ENCODE measurements around the gene KCNQ1.

Gene KCNQ1

GRCh38 chr11:2460540-2461252 is 15.9 kb downstream of the KCNQ1 start:
- Histone ChIP-seq H3K36me3 (ENCODE audit: control insufficient read depth in 1 of 2, insufficient read depth in 2 of 2, low read length in 2 of 2) (no peaks in the 10 kb centered on the region), H3K9me3 (ENCODE audit: control insufficient read depth in 1 of 2, low read length in 2 of 2) (no peaks in the 10 kb centered on the region), H3K27me3 (ENCODE audit: low read depth, low read length) (no peaks in the 10 kb centered on the region), H3K4me1 (ENCODE audit: control insufficient read depth in 1 of 2, insufficient read depth in 2 of 2, low read length in 2 of 2) (no peaks in the 10 kb centered on the region), H3K27ac (ENCODE audit: low read length) (no peak overlapping the region), H3K4me3 (ENCODE audit: low read depth in 1 of 2, low read length in 2 of 2) (no peak overlapping the region)

GRCh38 chr11:2461253-2461955 is 16.6 kb downstream of the KCNQ1 start:
- Histone ChIP-seq H3K9me3 (ENCODE audit: control insufficient read depth in 1 of 2, low read length in 2 of 2) (no peaks in the 10 kb centered on the region), H3K36me3 (ENCODE audit: control insufficient read depth in 1 of 2, insufficient read depth in 2 of 2, low read length in 2 of 2) (no peaks in the 10 kb centered on the region), H3K27me3 (ENCODE audit: low read depth, low read length) (no peaks in the 10 kb centered on the region), H3K4me1 (ENCODE audit: control insufficient read depth in 1 of 2, insufficient read depth in 2 of 2, low read length in 2 of 2) (no peaks in the 10 kb centered on the region), H3K27ac (ENCODE audit: low read length) (no peak overlapping the region), H3K4me3 (ENCODE audit: low read depth in 1 of 2, low read length in 2 of 2) (no peak overlapping the region)

- H3K27me3 ChIP-seq (ENCODE audit: low read depth, low read length) = no peaks in the 10 kb centered on the region
- no peak overlapping the region for H3K27ac ChIP-seq (ENCODE audit: low read length)
- H3K4me3 ChIP-seq (ENCODE audit: low read depth in 1 of 2, low read length in 2 of 2) = no peak overlapping the region
- H3K36me3 ChIP-seq (ENCODE audit: control insufficient read depth in 1 of 2, insufficient read depth in 2 of 2, low read length in 2 of 2) = no peaks in the 10 kb centered on the region
- H3K9me3 ChIP-seq (ENCODE audit: control insufficient read depth in 1 of 2, low read length in 2 of 2) = no peaks in the 10 kb centered on the region
- no peaks in the 10 kb centered on the region for H3K4me1 ChIP-seq (ENCODE audit: control insufficient read depth in 1 of 2, insufficient read depth in 2 of 2, low read length in 2 of 2)
Observed at GRCh38 chr11:2461956-2462542, 17.2 kb downstream of the KCNQ1 start.

- H3K27ac ChIP-seq (ENCODE audit: low read length) = peak overlapping the region; percentile 31
- H3K36me3 ChIP-seq (ENCODE audit: control insufficient read depth in 1 of 2, insufficient read depth in 2 of 2, low read length in 2 of 2) = no peaks in the 10 kb centered on the region
- H3K4me1 ChIP-seq (ENCODE audit: control insufficient read depth in 1 of 2, insufficient read depth in 2 of 2, low read length in 2 of 2) = no peaks in the 10 kb centered on the region
- H3K4me3 ChIP-seq (ENCODE audit: low read depth in 1 of 2, low read length in 2 of 2) = no peak overlapping the region
- H3K9me3 ChIP-seq (ENCODE audit: control insufficient read depth in 1 of 2, low read length in 2 of 2) = no peaks in the 10 kb centered on the region
- no peaks in the 10 kb centered on the region for H3K27me3 ChIP-seq (ENCODE audit: low read depth, low read length)
Observed at GRCh38 chr11:2462543-2462985, 17.8 kb downstream of the KCNQ1 start.

DNA sequence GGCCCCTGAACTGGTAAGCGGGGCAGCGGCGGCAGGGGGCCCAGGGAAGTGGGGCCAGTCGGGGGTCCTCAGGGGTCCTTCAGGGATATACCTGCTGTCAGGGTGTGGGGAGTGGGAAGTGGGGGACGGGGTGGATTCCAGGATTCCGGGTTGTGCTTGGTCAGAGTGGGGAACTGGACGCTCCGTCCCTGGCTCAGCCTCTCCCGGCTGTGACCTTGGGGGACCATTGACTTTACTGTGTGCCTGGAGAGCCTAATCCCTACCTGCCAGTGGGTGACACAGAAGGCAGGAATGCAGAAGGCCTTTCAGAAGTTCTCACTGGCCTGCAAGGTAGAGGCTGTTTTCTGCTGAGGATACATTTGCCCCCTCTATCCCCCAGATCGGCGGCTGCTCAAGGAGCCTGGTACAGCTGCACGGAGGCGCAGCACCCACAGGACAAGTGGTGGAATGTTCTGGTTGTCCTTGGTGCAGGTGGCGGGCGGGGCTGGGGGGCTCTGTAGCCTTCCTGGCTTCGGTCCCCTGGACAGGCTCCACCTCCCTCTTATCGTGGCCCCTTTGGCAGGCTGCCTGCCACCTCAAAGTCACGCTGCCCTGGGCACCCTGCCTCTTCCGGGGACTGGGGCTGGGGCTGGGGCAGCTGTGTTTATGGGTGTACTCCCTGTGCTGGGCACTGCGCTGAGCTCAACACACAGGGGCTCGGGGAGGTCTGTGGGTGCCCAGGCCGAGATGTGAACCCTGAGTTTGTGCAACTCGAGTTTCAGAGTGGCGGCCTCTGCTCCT is 18.4 kb downstream of the KCNQ1 start:
- Histone ChIP-seq H3K27me3 (ENCODE audit: low read depth, low read length) (no peaks in the 10 kb centered on the region), H3K27ac (ENCODE audit: low read length) (peak overlapping the region; percentile 31), H3K4me3 (ENCODE audit: low read depth in 1 of 2, low read length in 2 of 2) (no peak overlapping the region), H3K36me3 (ENCODE audit: control insufficient read depth in 1 of 2, insufficient read depth in 2 of 2, low read length in 2 of 2) (no peaks in the 10 kb centered on the region), H3K4me1 (ENCODE audit: control insufficient read depth in 1 of 2, insufficient read depth in 2 of 2, low read length in 2 of 2) (no peaks in the 10 kb centered on the region), H3K9me3 (ENCODE audit: control insufficient read depth in 1 of 2, low read length in 2 of 2) (no peaks in the 10 kb centered on the region)

DNA sequence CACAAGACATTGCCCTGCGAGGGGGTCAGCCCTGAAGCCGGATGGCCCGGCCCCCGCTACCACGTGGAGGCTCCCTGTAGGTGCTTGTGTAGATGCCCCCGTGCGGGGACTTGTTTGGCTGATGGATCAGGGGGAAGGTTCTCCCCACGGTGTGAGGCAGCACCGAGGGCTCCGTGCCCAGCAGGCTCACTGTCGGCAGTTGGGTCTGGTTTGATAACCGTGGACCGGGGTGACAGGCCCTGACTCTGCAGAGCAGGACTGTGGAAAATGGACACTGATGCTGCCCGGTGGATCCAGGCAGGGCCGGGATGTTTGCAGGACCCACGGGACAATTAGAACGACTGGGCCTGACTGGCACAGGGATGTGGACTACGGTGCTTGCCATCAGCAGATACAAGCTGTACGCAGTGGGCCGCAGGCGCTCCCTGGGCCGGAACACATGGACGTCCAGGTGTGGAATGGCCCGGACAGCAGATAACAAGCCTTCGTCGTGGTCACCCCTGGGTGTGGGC is 19.0 kb downstream of the KCNQ1 start:
- no peaks in the 10 kb centered on the region for H3K4me1 ChIP-seq (ENCODE audit: control insufficient read depth in 1 of 2, insufficient read depth in 2 of 2, low read length in 2 of 2)
- H3K27ac ChIP-seq (ENCODE audit: low read length) = no peak overlapping the region

DNA sequence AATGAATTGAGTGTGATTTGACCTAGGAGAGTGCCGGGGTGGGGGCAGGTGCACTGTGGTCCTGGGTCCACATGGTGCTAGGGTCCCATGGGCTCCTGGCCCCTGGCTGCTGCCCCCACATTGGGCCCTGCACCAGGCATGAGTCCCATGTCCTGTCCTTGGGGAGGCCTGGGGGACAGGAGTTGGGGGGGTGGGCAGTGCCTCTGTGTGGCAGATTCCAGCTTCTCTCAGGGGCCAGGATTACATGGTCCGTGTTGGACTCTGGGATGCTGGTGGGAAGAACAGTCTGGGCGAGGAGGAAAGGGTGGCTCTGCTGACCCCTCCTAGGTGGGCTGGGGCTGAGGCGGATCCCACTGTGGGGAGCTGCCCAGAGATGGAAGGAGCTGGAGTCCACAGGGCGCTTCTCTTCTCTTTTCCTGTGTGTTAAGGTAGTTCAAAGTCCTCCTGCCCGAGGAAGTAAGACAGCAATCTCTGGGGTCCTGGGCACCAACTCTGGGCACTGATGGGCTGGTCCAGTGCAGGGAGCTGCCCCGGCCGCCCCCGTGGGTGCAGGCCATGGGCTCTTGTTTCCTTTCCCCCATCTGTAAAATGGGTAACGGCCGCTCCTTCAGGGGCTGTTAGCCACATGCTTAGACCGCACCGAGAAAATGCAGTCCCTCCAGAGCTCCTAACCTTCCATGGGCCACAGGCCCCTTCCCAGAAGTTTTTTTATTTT is 19.8 kb downstream of the KCNQ1 start:
- Histone ChIP-seq H3K4me1 (ENCODE audit: control insufficient read depth in 1 of 2, insufficient read depth in 2 of 2, low read length in 2 of 2) (no peaks in the 10 kb centered on the region), H3K36me3 (ENCODE audit: control insufficient read depth in 1 of 2, insufficient read depth in 2 of 2, low read length in 2 of 2) (no peaks in the 10 kb centered on the region), H3K4me3 (ENCODE audit: low read depth in 1 of 2, low read length in 2 of 2) (no peak overlapping the region), H3K27me3 (ENCODE audit: low read depth, low read length) (no peaks in the 10 kb centered on the region), H3K27ac (ENCODE audit: low read length) (no peak overlapping the region), H3K9me3 (ENCODE audit: control insufficient read depth in 1 of 2, low read length in 2 of 2) (no peaks in the 10 kb centered on the region)

More for the DNA sequence above, 19.0 kb downstream of the KCNQ1 start:
- Histone ChIP-seq H3K27me3 (ENCODE audit: low read depth, low read length) (no peaks in the 10 kb centered on the region), H3K9me3 (ENCODE audit: control insufficient read depth in 1 of 2, low read length in 2 of 2) (no peaks in the 10 kb centered on the region), H3K4me3 (ENCODE audit: low read depth in 1 of 2, low read length in 2 of 2) (no peak overlapping the region), H3K36me3 (ENCODE audit: control insufficient read depth in 1 of 2, insufficient read depth in 2 of 2, low read length in 2 of 2) (no peaks in the 10 kb centered on the region)

DNA sequence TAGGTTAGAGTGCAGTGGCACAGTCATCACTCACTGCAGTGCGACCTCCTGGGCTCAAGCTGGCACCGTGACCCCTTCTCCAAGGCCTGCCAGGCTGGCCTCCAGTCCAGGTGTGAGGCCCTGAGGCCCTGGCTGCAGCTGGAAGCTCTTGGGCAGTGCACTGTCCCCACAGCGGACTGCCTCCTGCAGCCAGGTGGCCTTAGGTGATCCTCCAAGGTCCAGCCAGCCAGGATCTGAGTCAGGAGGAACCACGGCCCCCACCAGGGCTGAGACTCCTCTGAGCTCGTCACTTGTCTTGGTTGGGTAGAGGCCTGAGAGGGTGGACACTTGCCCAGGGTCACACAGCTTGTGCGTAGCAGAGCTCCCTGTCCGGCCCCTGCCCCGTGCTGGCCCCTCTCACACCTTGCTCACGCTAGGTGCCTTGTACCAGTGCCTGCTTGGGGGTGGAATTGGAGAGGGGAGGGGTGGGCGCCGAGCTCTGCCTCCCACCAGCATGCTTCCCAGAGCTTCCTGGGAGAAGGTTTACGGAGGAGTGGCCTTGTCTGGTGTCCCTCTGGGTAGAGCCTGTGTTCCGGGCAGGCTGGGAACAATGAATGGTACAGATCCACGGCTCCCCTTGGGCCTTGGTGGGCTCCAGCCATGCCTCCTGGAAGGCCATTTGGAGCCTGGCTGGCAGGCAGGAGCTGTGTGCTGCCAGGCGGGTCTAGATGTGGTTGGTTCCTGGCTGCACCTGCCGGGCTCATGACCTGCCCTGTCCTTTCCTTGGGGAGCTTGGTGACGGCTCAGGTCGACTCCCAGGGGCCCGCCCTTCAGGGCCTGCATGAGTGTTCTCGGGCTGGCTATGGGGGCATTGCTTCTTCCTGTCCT is 20.6 kb downstream of the KCNQ1 start:
- Histone ChIP-seq H3K4me3 (ENCODE audit: low read depth in 1 of 2, low read length in 2 of 2) (no peak overlapping the region), H3K9me3 (ENCODE audit: control insufficient read depth in 1 of 2, low read length in 2 of 2) (no peaks in the 10 kb centered on the region), H3K4me1 (ENCODE audit: control insufficient read depth in 1 of 2, insufficient read depth in 2 of 2, low read length in 2 of 2) (no peaks in the 10 kb centered on the region), H3K27ac (ENCODE audit: low read length) (no peak overlapping the region), H3K27me3 (ENCODE audit: low read depth, low read length) (no peaks in the 10 kb centered on the region), H3K36me3 (ENCODE audit: control insufficient read depth in 1 of 2, insufficient read depth in 2 of 2, low read length in 2 of 2) (no peaks in the 10 kb centered on the region)

- Histone ChIP-seq H3K9me3 (ENCODE audit: control insufficient read depth in 1 of 2, low read length in 2 of 2) (no peaks in the 10 kb centered on the region), H3K27me3 (ENCODE audit: low read depth, low read length) (no peaks in the 10 kb centered on the region), H3K27ac (ENCODE audit: low read length) (no peak overlapping the region), H3K36me3 (ENCODE audit: control insufficient read depth in 1 of 2, insufficient read depth in 2 of 2, low read length in 2 of 2) (no peaks in the 10 kb centered on the region), H3K4me1 (ENCODE audit: control insufficient read depth in 1 of 2, insufficient read depth in 2 of 2, low read length in 2 of 2) (no peaks in the 10 kb centered on the region), H3K4me3 (ENCODE audit: low read depth in 1 of 2, low read length in 2 of 2) (no peak overlapping the region)
Observed at GRCh38 chr11:2466069-2466801, 21.4 kb downstream of the KCNQ1 start.

All from muscle layer of duodenum (tissue), 2 donors.